A172 (cell line): Measurements from ENCODE around the gene MS4A6A. TPM values are rescaled to one million over a fixed set of nuclear protein-coding genes. Genes with fewer than 3 reads are reported as not detected.
"Not testable (repeated sequence)": the region's sequence is repeated elsewhere in the genome, so short reads cannot be mapped to it uniquely, and the experiment has no call there.

Experiments used
- DNase-seq: peaks from one replicate; pipeline ENCODE4 v3.0.0-alpha.2; 2015; ENCODE audit warnings: low spot score
- total RNA-seq: library from RNA; depleted of rRNA; stranded (reverse); fragments of >200 nt; shearing (Covaris generic); gene quantifications from 2 replicates; pipeline ENCODE4 v1.2.3, GENCODE V29; 2014

MS4A6A gene
- total RNA-seq, 1 experiment from 2014 or later: not detected

DNA sequence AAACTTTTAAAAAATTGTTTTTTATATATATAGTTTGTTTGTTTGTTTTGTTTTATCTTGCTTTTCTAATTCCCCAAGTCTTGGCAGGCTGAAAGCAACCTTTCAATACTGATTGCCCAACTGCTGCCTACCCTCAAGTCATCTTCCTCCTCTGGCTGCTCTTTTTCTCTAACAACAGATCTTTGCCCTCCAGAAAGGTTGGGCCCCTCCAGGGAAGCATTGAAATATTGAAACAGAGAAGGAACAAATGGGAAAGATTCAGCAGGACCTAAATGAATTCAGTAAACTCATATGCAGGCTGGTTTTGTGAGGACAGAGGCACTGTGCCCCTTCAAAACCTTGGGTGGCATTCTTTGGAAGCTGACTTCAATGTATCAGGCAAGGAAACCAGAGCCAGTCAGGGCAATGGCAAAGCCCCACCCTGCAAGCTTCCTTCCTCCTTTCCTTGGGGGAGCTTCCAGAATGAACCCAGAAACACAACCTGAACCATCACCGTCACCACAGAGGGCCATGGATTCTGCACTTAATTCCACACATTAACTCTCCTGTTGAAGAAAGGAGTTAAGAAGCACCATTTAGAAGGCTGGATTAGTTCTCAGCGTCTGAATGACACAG, 815 bp upstream of the MS4A6A start:
- no peak for DNase-seq

- no peak for DNase-seq
Measured at GRCh38 chr11:60175860-60176275, 7.0 kb downstream of the MS4A6A start.

DNA sequence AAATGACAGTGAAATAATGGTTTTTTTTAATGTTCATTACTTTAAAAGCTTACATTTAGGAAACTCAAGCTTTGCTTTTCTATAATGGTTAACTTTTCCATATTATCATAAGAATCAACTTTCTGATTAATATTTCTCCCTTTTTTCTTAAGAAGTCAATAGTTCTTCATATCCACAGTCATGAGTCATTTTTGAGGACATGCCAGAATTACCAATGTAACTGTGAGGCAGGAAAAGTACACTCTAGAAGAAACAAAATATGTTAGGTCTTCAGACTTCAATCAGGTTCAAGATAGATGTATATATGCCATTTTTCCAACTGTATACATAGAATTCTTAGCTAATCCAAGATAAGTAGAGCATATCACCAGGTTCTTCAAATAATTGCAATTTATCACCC, 10.9 kb downstream of the MS4A6A start:
- DNase-seq: no peak

GRCh38 chr11:60170566-60170965, 12.3 kb downstream of the MS4A6A start:
- DNase-seq: no peak

GRCh38 chr11:60169264-60169915, 13.5 kb downstream of the MS4A6A start:
- DNase-seq: peak; percentile 87

GRCh38 chr11:60168306-60168705, 14.6 kb downstream of the MS4A6A start:
- DNase-seq: no peak

DNA sequence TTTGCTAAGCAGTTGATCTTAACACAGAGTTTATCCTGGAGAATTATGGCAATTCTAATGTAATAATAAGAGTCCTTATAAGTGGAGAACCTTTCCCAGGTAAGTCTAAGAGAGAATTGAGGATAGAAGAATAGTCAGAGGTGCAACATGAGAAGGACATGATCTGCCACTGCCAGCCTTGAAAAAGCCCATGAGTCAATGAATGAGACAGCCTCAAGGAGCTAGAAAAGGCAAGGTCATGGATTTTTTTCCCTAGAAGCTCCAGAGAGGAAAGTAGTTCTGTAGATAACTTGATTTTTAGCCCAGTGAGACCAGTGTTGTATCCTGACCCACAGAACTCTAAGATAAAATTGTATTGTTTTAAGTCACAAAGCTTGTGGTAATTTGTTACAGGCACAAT, 16.9 kb downstream of the MS4A6A start:
- no peak for DNase-seq

DNA sequence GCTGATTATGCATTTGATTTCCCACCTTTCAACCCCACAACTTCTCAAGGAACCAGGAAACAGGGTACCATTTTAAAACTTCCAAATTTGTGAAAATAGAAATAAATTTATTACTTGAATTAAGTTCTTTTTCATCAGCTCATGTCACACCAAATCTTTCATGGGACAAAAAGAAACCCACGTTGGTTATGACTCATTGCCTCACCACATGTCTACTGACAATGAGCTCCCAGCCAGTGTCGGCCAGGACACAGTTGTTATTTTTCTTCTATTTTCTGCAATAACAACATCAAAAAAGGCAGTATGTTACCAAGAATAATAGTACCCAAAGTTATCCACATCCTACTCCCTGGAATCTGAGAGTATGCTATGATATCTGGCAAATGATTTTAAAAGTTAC, 17.3 kb downstream of the MS4A6A start:
- DNase-seq: no peak

DNA sequence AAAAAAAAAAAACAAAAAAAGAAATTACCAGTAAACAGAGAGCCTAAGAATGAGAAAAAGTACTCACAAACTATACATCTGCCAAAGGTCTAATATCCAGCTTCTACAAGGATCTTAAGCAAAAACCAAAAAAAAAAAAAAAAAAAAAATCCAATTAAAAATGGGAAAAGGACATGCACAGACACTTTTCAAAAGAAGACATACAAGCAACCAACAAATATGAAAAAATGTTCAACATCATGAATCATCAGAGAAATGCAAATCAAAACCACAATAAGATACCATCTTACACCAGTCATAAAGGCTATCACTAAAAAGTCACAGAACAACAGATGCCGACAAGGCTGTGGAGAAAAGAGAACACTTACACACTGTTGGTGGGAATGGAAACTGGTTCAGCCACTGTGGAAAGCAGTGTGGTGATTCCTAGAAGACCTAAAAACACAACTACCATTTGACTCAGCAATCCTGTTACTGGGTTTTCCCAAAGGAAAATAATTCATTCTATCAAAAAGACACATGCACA, 18.3 kb downstream of the MS4A6A start:
- no peak for DNase-seq

DNA sequence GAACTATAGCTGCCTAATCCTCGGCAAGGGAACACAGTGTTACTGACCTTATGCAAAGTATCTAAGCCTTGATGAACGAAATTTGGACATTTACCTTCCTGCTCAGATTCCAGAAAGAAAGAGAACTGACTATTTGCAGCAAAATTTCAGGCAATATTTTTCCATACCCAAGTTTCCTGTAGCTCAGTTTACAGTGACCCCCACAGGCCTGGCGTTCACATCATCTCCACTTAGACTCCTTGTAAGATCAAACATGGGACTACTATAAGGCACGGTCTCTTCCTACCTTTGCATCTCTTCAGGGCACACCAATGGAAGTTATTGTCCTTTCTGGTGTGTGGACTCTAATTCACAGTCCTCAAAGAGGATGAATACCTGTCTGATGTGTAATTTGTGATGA, 21.1 kb downstream of the MS4A6A start:
- DNase-seq: no peak

DNA sequence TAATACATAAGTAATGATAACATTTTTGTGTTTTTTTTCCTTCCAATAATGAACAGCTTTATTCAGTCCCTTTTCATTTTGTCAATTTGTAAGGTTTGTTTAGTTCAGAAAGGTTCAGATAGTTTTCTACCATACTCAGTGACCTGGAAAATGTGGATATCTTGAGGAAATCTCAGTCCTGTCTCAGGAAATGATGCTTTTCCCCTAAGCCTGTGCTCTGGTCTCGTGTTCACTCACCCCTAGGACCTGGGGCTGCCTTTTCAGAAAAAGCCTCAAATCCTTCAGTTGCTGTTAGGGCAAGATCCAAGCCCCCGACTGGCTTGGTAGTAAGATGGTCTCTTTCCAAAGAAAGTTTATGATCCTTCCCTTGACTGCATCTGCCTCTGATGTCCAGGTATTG, 21.8 kb downstream of the MS4A6A start:
- no peak for DNase-seq

GRCh38 chr11:60159868-60160267, 23.0 kb downstream of the MS4A6A start:
- no peak for DNase-seq

- no peak for DNase-seq
Measured at GRCh38 chr11:60159284-60159683, 23.6 kb downstream of the MS4A6A start.

GRCh38 chr11:60158636-60159035, 24.2 kb downstream of the MS4A6A start:
- no peak for DNase-seq

DNA sequence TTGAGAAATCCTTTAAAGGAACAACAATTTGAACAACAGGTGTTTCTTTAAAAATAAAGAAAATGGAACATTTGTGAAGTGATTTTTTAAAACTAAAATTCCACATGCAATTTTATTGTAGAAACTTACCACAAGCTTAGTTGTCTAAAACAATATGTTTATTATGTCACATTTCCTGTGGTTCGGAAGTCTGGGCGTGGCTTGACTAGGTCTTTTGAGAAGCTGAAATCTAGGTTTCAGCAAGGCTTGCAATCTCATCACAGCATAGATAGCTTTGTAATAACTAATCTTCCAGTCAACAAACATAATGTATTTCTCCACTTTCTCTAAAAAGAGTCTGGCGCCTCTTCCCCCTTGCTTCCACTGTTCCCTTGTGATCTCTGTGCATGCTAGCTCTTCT, 27.0 kb downstream of the MS4A6A start:
- no peak for DNase-seq

- not testable (repeated sequence) for DNase-seq
Measured at GRCh38 chr11:60152727-60153126, 30.2 kb downstream of the MS4A6A start.

DNA sequence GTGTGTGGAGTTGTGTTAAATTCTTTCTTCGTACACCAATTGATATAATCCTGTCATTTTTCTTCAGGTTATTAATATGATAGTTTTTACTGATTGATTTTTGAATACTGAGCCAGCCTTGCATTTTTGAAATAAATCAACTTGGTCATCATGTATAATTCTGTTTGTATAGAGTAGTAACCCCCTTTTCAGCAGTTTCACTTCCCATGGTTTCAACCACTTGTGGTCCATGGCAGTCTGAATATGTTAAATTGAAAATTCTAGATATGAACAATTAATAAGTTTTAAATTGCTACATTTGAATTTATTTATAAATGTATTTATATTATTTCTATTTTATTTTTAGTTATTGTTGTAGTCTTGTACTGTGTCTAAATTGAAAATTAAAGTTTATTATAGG, 32.6 kb downstream of the MS4A6A start:
- DNase-seq: no peak

GRCh38 chr11:60145677-60146076, 37.2 kb downstream of the MS4A6A start:
- no peak for DNase-seq

DNA sequence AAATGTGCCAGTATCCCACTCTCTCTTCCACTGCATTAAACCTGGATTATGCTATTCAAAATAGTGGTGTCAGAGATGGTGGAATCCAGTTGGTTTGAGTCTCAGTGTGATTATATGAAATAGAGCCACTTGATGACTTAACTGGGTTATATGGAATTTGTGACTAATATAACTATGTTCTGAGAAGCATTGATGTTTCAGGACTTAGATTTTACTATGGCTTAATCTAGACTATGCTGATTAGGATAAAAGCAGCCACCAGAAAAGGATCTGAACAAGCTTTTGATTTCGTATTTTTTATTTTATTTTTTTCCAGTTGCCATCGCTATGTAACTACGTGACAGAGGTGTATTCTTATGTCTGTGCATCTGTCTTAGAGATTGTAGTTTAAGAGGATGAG, 39.1 kb downstream of the MS4A6A start:
- DNase-seq: no peak

DNA sequence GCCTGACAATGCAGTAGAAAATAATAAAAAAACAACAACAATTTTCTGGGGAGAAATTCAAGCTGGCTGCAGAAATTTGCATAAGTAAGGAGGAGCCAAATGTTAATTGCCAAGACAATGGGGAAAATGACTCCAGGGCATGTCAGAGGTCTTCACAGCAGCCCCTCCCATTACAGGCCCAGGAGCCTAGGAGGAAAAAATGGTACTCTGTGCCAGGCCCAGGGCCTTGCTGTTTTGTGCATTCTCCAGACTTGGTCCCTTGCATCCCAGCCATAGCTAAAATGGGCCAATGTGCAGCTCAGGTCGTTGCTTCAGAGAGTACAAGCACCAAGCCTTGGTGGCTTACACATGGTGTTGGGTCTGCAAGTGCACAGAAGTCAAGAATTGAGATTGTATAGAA, 49.0 kb downstream of the MS4A6A start:
- no peak for DNase-seq

DNA sequence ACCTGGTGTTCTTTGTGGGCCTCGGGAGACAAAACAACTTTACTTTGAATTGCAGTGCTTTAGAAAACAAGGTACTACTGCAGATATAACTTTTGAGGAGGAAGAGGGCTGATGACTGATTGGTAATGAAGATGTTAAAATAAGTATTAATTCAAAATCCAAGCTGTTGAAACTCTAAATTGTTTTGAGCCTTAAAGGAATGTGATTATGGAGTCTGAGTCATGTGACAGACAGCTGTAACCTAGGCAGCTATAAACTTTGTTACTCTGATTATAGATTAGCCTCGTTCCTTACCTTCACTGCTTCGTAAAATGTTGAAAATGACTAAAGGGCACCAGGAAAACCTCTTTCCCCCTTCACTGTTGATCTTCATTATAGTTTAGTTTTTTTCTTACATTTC, 51.0 kb downstream of the MS4A6A start:
- DNase-seq: no peak

DNA sequence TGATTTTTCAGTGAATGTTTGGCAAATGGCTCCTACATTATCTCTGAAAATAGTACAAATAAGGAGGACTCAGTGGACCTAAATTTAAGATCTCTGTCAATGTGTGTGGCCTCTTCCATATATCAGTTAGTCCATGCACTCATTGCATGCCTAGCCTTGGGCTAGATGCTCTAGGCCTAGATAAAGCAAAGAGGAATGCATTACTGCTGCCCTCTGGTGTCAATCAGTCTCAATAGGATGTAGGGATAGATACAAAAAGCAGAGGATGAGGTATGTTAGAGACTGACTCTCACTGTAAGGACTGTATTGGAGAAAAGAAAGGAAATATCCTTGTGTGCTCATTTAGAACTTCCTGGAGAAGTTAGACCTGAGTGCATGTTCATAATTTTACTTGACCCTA, 52.4 kb downstream of the MS4A6A start:
- peak; percentile 37 for DNase-seq

DNA sequence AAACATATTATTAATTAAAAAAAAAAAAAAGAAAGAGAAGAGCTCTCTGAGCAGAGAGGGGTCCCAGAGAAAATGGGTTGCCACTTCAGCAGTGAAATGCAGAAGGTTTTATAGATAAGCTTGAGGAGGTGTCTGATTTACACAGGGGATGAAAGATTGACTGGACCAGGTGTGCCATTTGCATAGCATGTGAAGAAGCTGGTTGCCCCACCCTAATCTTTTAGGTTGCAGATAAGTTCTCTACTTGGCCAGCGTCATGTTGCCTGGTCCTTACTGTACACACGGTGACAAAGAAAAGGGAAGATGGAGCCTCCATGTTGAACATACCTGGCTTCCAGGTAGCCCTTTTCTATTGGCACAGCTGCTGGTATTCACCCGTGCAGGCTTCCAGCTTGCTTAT, 53.0 kb downstream of the MS4A6A start:
- no peak for DNase-seq

GRCh38 chr11:60128866-60129265, 54.0 kb downstream of the MS4A6A start:
- DNase-seq: not testable (repeated sequence)
